ENCODE results near the gene GABRB2. TPM values are rescaled to one million over a fixed set of nuclear protein-coding genes. Genes with fewer than 3 reads are reported as not detected.

The GABRB2 gene
- total RNA-seq (under 1 TPM; 0.05 to 0.36 (median 0.24) TPM), polyA plus RNA-seq (under 1 TPM; 0.04 to 0.14 (median 0.06) TPM)
- long read RNA-seq, donor 1: 0 reads
- long read RNA-seq, donor 2: 0 reads

DNA sequence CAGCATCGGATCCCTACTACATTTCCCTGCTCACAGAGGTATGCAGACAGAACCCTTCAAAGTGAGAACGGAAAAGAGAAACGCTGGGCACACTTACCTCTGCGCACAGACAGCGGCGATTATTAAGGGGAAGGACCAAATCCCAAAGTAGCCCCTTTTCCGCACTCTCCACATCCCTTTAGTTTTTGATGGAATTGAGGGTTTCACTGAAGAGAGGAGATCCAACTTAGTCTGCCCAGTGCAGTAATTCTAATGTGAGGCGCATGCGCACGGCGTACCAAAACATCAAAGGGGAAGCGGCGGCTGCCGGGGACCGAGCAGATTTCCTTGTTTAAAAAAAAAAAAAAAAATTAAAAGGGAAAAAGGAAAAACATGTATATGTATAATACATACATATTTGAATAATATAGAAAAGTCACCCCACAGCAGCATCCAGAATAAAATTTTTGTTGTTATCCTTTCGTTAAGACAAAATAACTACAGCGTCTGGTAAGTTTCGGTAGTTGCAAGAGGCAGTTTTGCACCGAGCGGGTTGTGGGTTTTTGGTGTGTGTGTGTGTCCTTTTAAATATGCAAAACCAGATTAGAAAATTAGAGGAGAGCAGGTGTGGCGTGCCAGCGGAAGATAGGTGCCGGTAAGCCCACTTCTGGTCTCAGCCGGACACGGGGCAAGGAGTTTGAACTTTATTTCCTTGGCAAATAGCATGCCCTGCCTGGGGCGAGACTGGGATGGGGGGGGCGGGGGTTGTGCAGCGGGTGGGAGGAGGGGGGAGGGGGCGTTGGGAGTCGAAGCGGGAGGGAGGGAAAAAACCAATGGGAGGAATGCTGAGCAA is at the start of gene GABRB2:
GABRB2 (minus strand) TSS at position 256 of the 832 bp plus-strand sequence; CDS start at position 174, 82 bp downstream.
- WGBS, 3 donors: 0 to 1% (median 1%) methylated on average over 28 to 31 of the region's 31 CpGs
- Histone ChIP-seq H3K36me3 (ENCODE audit: insufficient read depth in 1 of 2, low read depth in 1 of 2) (no peaks in the 10 kb centered on the region), H3K4me3 (peak within 1 kb of the TSS; percentile 58), H3K9me3 (no peaks in the 10 kb centered on the region), H3K27ac (no peak within 1 kb of the TSS), H3K4me1 (no peaks in the 10 kb centered on the region), H3K27me3 (ENCODE audit: insufficient read depth in 3 of 3, low read length in 2 of 3) (peaks cover 0 to 48% (median 17%) of the 10 kb centered on the region in 3 donors)
- ATAC-seq (peak in 1 of 4 donors; percentile 58), DNase-seq (peak; percentile 54 to 59)
- TF ChIP-seq, protein P1, sequence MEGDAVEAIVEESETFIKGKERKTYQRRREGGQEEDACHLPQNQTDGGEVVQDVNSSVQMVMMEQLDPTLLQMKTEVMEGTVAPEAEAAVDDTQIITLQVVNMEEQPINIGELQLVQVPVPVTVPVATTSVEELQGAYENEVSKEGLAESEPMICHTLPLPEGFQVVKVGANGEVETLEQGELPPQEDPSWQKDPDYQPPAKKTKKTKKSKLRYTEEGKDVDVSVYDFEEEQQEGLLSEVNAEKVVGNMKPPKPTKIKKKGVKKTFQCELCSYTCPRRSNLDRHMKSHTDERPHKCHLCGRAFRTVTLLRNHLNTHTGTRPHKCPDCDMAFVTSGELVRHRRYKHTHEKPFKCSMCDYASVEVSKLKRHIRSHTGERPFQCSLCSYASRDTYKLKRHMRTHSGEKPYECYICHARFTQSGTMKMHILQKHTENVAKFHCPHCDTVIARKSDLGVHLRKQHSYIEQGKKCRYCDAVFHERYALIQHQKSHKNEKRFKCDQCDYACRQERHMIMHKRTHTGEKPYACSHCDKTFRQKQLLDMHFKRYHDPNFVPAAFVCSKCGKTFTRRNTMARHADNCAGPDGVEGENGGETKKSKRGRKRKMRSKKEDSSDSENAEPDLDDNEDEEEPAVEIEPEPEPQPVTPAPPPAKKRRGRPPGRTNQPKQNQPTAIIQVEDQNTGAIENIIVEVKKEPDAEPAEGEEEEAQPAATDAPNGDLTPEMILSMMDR (IDR thresholded peaks at IDR 0.05): no peak
- intact Hi-C loops (cut with DNase I): no loop called here

DNA sequence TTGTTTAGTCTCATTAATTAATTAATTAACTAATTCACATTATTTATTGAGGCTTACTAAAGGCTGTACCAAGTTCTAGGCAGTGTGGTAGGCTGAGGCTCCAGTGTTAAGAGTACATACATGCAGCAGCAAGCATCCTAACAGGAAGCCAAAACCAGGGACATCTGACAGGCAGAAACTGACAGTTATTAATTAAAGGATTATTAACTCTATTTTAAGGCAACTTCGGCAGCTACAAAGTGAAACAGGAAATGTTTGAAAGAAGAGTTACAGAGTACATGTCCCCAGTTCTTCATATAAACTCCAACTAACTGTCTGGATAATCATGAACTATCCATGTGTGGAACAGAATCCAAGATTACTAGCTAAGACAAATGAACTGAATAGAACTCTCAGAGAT is 39.3 kb upstream of the GABRB2 start:
- Histone ChIP-seq H3K27me3 (ENCODE audit: insufficient read depth in 3 of 3, low read length in 2 of 3) (no peaks in the 10 kb centered on the region), H3K27ac (no peak overlapping the region), H3K9me3 (no peaks in the 10 kb centered on the region), H3K36me3 (ENCODE audit: insufficient read depth in 1 of 2, low read depth in 1 of 2) (no peaks in the 10 kb centered on the region), H3K4me3 (no peak overlapping the region), H3K4me1 (no peaks in the 10 kb centered on the region)
- TF ChIP-seq, protein P1 (IDR thresholded peaks at IDR 0.05): no peak
- 26 to 42% (median 38%) methylated on average over 1 of the region's 1 CpG for WGBS, 3 donors
- ATAC-seq (no peak), DNase-seq (no peak)
- intact Hi-C loops (cut with DNase I): no loop called here

DNA sequence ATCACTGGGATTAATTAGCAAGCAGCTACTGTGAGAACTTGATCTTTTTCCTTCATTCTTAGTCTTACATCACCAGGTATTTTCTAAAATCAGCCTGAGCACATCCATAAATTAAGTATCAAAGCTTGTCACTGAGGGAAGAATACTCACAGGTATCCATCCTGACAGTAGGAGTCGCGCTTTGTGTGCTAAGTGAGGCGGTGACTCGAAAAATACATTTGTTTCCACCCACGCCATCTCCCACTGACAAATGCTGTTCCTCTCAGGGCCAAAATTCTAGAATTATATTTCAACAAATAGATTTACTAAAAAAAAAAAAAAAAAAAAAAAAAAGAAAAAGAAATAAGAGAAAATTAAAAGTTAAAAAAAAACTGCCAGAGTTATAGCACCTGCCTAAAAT is 34.1 kb upstream of the GABRB2 start:
- no peaks in the 10 kb centered on the region for H3K4me1 ChIP-seq
- TF ChIP-seq, protein P1 (IDR thresholded peaks at IDR 0.05): no peak
- DNase-seq: no peak
- 91 to 94% (median 93%) methylated on average over 5 of the region's 5 CpGs for WGBS, 3 donors
- H3K27ac ChIP-seq: no peak overlapping the region
- no peaks in the 10 kb centered on the region for H3K36me3 ChIP-seq (ENCODE audit: insufficient read depth in 1 of 2, low read depth in 1 of 2)
- H3K27me3 ChIP-seq (ENCODE audit: insufficient read depth in 3 of 3, low read length in 2 of 3): no peaks in the 10 kb centered on the region
- intact Hi-C loops (cut with DNase I): no loop called here
- H3K4me3 ChIP-seq: no peak overlapping the region
- no peaks in the 10 kb centered on the region for H3K9me3 ChIP-seq
- no peak for ATAC-seq

DNA sequence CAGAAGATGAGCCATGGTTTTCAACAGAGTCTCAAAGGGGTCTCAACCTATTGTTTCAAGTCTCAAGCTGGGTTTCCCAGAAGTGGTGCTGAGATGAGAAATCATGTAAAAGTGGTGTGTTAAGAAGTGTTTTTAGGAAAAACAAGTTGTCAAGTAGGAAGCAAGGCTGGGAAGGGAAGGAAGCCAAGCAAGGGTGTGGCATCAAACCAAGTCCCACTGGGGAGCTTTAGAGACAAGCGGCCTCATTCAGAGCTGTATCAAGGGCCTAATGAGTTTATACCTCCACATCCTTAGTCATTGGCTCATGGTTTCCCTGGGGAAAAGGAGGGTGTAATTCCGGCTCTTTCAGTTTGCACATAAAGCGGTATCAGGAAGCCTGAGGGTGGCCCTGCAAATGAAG is 26.4 kb upstream of the GABRB2 start:
- ATAC-seq: no peak
- Histone ChIP-seq H3K4me1 (no peaks in the 10 kb centered on the region), H3K27me3 (ENCODE audit: insufficient read depth in 3 of 3, low read length in 2 of 3) (no peaks in the 10 kb centered on the region), H3K9me3 (no peaks in the 10 kb centered on the region), H3K27ac (no peak overlapping the region), H3K4me3 (no peak overlapping the region), H3K36me3 (ENCODE audit: insufficient read depth in 1 of 2, low read depth in 1 of 2) (no peaks in the 10 kb centered on the region)
- TF ChIP-seq, protein P1 (IDR thresholded peaks at IDR 0.05): no peak
- WGBS, 3 donors: 43 to 60% (median 55%) methylated on average over 3 of the region's 3 CpGs
- DNase-seq: no peak
- intact Hi-C loops (cut with DNase I): no loop called here

All from psoas muscle (tissue), 8 donors.